Measurements from ENCODE around the gene FAIM. TPM values are rescaled to one million over a fixed set of nuclear protein-coding genes. Genes with fewer than 3 reads are reported as not detected.
"Not testable (repeated sequence)": the region's sequence is repeated elsewhere in the genome, so short reads cannot be mapped to it uniquely, and the experiment has no call there.

Gene FAIM
- total and polyA plus RNA-seq, 2 of the 8 experiments (the other 6 are each of a cell fraction or from before 2014, with no cell fraction given): 1.2 to 7.1 TPM

GRCh38 chr3:138562902-138563301, 45.7 kb upstream of the FAIM start:
- DNase-seq (ENCODE audit: low read depth in 1 of 2, low spot score in 2 of 2); H2BK120ac ChIP-seq (replicated peaks; ENCODE audit: low read depth, low read length); H2BK5ac ChIP-seq (ENCODE audit: low read depth, low read length); H3K79me1 ChIP-seq (ENCODE audit: low read depth, low read length); H3K4me1 ChIP-seq (replicated peaks in 1 of 4; ENCODE audit: control insufficient read depth in 3 of 4, insufficient read depth in 4 of 4, low read length in 3 of 4); H4K20me1 ChIP-seq (replicated peaks in 1 of 2; ENCODE audit: control insufficient read depth in 1 of 2, insufficient read depth in 2 of 2, low read length in 2 of 2); H4K91ac ChIP-seq (replicated peaks; ENCODE audit: insufficient read length, low read length); CTCF ChIA-PET (ENCODE audit: partially characterized antibody); H2BK15ac ChIP-seq (ENCODE audit: low read length); H3K4me2 ChIP-seq (ENCODE audit: insufficient read depth in 1 of 2, low read depth in 2 of 2, low read length in 2 of 2); H4K5ac ChIP-seq (ENCODE audit: insufficient read length, low read depth, low read length); H3K23ac ChIP-seq (ENCODE audit: insufficient read length); H3K56ac ChIP-seq (replicated peaks; ENCODE audit: insufficient read length, low read depth, low read length); H2AK5ac ChIP-seq (ENCODE audit: low read depth, low read length); H3K4me3 ChIP-seq (ENCODE audit: extremely low read depth in 1 of 4, insufficient read depth in 2 of 4, low read depth in 3 of 4, low read length in 4 of 4); H3K9ac ChIP-seq (replicated peaks in 1 of 4; ENCODE audit: extremely low read depth in 1 of 4, low read depth in 3 of 4, low read length in 3 of 4); H3K36me3 ChIP-seq (ENCODE audit: control insufficient read depth in 2 of 4, insufficient read depth in 4 of 4, low read length in 3 of 4); H3K79me2 ChIP-seq (ENCODE audit: control insufficient read depth in 1 of 2, insufficient read depth in 2 of 2, low read length in 2 of 2); H3K9me3 ChIP-seq (ENCODE audit: insufficient read depth in 2 of 2, low read depth in 1 of 2, low read length in 1 of 2); H2AFZ ChIP-seq (ENCODE audit: low read length); FAIRE-seq; H4K8ac ChIP-seq (ENCODE audit: extremely low read depth, insufficient read depth, low read length); POLR2A ChIA-PET (ENCODE audit: partially characterized antibody); H3K27me3 ChIP-seq (replicated peaks in 1 of 4; ENCODE audit: control insufficient read depth in 3 of 4, extremely low read depth in 1 of 4, insufficient read depth in 3 of 4, low read length in 3 of 4); H3K18ac ChIP-seq (ENCODE audit: extremely low read depth, low read length); H3K27ac ChIP-seq (ENCODE audit: low read depth, low read length); H2BK20ac ChIP-seq (ENCODE audit: low read length); H3K14ac ChIP-seq (ENCODE audit: insufficient read length); H2BK12ac ChIP-seq (ENCODE audit: low read depth, low read length); H3K4ac ChIP-seq (replicated peaks; ENCODE audit: insufficient read length, low read depth, low read length); H3K23me2 ChIP-seq (ENCODE audit: low read depth, low read length): not testable (repeated sequence)
- 85% methylated on average over 1 of the region's 1 CpG; no CpG with 5 or more reads in 1 of the 2 experiments for WGBS, 2 experiments (ENCODE audit: extremely low coverage in 1 of 2, insufficient coverage in 1 of 2, insufficient read length in 1 of 2, insufficient replicate concordance in 2 of 2, low coverage in 1 of 2, low lambda C conversion rate in 2 of 2, missing lambda C conversion rate in 1 of 2)

GRCh38 chr3:138566293-138566692, 42.3 kb upstream of the FAIM start:
- H3K18ac ChIP-seq (ENCODE audit: extremely low read depth, low read length); H3K4me3 ChIP-seq (ENCODE audit: extremely low read depth in 1 of 4, insufficient read depth in 2 of 4, low read depth in 3 of 4, low read length in 4 of 4); H3K9me3 ChIP-seq (ENCODE audit: insufficient read depth in 2 of 2, low read depth in 1 of 2, low read length in 1 of 2); H2AFZ ChIP-seq (ENCODE audit: low read length); H3K4ac ChIP-seq (replicated peaks; ENCODE audit: insufficient read length, low read depth, low read length); H3K14ac ChIP-seq (ENCODE audit: insufficient read length); H3K36me3 ChIP-seq (ENCODE audit: control insufficient read depth in 2 of 4, insufficient read depth in 4 of 4, low read length in 3 of 4); H2BK20ac ChIP-seq (ENCODE audit: low read length); DNase-seq (ENCODE audit: low read depth in 1 of 2, low spot score in 2 of 2); H3K79me2 ChIP-seq (ENCODE audit: control insufficient read depth in 1 of 2, insufficient read depth in 2 of 2, low read length in 2 of 2); H3K23me2 ChIP-seq (ENCODE audit: low read depth, low read length); H2BK12ac ChIP-seq (ENCODE audit: low read depth, low read length); H4K8ac ChIP-seq (ENCODE audit: extremely low read depth, insufficient read depth, low read length); H3K4me2 ChIP-seq (ENCODE audit: insufficient read depth in 1 of 2, low read depth in 2 of 2, low read length in 2 of 2); FAIRE-seq; H4K5ac ChIP-seq (ENCODE audit: insufficient read length, low read depth, low read length); H3K56ac ChIP-seq (replicated peaks; ENCODE audit: insufficient read length, low read depth, low read length); CTCF ChIA-PET (ENCODE audit: partially characterized antibody); H3K9ac ChIP-seq (replicated peaks in 1 of 4; ENCODE audit: extremely low read depth in 1 of 4, low read depth in 3 of 4, low read length in 3 of 4); H4K91ac ChIP-seq (replicated peaks; ENCODE audit: insufficient read length, low read length); H3K79me1 ChIP-seq (ENCODE audit: low read depth, low read length); H4K20me1 ChIP-seq (replicated peaks in 1 of 2; ENCODE audit: control insufficient read depth in 1 of 2, insufficient read depth in 2 of 2, low read length in 2 of 2); H3K23ac ChIP-seq (ENCODE audit: insufficient read length); H2AK5ac ChIP-seq (ENCODE audit: low read depth, low read length); H2BK5ac ChIP-seq (ENCODE audit: low read depth, low read length); H3K27ac ChIP-seq (ENCODE audit: low read depth, low read length); H2BK15ac ChIP-seq (ENCODE audit: low read length); H3K27me3 ChIP-seq (replicated peaks in 1 of 4; ENCODE audit: control insufficient read depth in 3 of 4, extremely low read depth in 1 of 4, insufficient read depth in 3 of 4, low read length in 3 of 4); H3K4me1 ChIP-seq (replicated peaks in 1 of 4; ENCODE audit: control insufficient read depth in 3 of 4, insufficient read depth in 4 of 4, low read length in 3 of 4); H2BK120ac ChIP-seq (replicated peaks; ENCODE audit: low read depth, low read length); POLR2A ChIA-PET (ENCODE audit: partially characterized antibody): not testable (repeated sequence)
- WGBS, 2 experiments (ENCODE audit: extremely low coverage in 1 of 2, insufficient coverage in 1 of 2, insufficient read length in 1 of 2, insufficient replicate concordance in 2 of 2, low coverage in 1 of 2, low lambda C conversion rate in 2 of 2, missing lambda C conversion rate in 1 of 2): 38% methylated on average over 2 of the region's 2 CpGs; no CpG with 5 or more reads in 1 of the 2 experiments
